Loucy (cell line): ENCODE data around the gene PDZD4.

ENCODE experiments used
- CTCF ChIP-seq: fragments of 200-600 bp; sonication (generic); conservative IDR thresholded peaks from 2 replicates; pipeline ENCODE4 v1.5.1; 2014; ENCODE audit warnings: mild to moderate bottlenecking, antibody characterized with exemption, low read length
- EZH2phosphoT487 ChIP-seq: fragments of 200-600 bp; IDR thresholded peaks from 2 replicates; pipeline ENCODE4 v1.6.1; 2018; ENCODE audit warnings: antibody characterized with exemption, mild to moderate bottlenecking, moderate library complexity, borderline replicate concordance

DNA sequence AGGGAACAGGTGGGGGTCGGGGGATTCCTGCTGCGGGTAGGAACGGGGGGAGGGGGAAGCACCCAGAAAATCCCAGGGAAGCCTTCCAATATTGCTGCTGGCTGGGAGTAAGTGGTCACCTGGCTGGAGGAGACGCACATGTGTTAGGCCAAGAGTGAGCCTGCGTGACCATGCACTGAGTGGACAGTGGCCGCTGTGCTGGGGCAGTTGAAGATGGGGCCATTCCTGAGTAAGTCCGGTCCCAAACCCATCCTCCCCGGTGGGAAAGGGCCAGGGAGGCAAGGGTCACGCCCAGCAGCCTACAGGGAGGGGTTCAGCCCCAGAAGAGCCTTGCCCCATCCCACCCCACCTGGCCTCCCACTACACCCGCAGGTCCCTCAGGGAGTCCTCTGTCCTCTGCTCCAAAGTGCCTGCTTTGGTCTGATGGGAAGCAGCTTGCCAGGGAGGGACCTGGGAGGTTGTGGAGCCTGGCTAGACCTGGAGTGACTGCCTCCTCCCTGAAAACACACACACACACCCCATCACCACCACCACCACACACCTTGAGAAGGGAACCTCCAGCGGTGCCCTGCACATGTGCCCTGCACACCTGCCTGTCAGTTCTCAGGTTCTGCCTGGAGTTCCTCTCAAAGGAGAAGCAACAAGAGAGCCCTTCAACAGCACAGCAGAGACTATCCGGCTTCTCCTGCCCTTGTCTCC is 49.5 kb upstream of the PDZD4 start:
- TF ChIP-seq CTCF (no peak), EZH2phosphoT487 (no peak)
